HG02970 (cell line): Measurements from ENCODE around the gene GRM8.

Experiments used
- ATAC-seq: cut with Tn5 transposase; IDR thresholded peaks from one replicate; pipeline ENCODE4 v1.9.1; 2021; ENCODE audit warnings: mild to moderate bottlenecking, moderate library complexity, moderate number of reproducible peaks; ENCODE audit not compliant: unreplicated experiment, low FRiP score

GRM8 gene

DNA sequence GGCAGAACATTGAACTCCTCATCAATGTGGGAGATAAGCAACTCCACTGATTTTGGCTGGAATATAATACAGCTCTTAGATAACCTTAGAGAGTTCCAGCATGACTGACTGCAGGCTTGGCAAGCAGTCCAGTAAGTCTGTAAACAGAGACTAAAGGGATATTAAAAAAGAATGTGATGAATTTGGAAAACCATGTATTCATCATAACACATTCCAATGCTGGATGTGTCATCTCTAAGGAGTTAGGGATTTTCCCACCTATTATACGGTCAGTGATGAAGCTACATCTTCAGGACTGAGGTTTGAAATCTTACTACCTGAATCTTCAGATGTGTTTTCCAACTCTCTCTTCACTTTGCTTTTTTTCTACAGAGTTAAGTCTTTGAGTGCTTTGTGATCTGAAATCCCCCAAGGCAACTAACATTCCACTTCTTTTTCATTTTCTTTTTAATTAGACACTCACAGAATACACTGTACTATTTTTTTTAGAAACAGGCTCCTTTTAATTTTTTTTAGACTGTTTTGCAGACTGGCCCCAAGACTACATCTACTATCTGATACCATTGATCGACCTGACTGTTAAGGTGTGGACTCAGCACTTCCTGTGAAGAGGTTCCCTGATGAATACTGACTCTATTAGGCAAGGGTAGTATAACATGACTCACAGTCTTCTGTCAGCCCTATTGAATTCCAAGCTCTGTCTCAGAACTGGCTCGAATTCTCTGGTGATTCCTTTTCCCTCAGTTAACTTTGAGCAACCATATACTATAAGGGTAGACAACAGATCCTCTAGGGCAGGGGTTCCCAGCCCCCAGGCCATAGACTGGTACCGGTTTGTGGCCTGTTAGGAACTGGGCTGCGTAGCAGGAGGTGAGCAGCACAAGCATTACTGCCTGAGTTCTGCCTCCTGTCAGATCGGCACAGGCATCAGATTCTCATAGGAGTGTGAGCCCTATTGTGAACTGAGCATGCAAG, 678.2 kb downstream of the GRM8 start:
- no peak for ATAC-seq

GRCh38 chr7:126570845-126571244, 681.9 kb downstream of the GRM8 start:
- ATAC-seq, result no peak

DNA sequence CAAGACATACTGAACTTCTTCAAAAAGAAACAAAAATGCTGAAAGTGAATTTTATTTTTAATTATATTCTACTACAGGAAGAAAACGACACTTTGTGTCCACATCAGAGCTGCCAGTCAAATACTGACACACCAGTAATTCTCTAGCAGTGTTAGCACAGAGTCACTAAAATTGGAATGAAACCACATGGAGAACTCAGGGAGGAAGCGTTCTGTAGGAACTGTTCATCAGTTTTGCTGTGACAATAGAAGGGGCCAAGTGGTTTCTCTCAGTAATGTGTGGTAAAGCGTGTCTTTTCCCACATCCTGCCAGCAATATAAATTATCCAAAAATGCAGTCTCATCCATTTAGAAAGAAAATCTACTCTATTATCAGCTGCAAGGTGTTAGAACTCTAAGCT, 683.3 kb downstream of the GRM8 start:
- no peak for ATAC-seq

- ATAC-seq, result no peak
Observed at GRCh38 chr7:126557271-126557670, 695.5 kb downstream of the GRM8 start.

- no peak for ATAC-seq
Observed at GRCh38 chr7:126541406-126541805, 711.3 kb downstream of the GRM8 start.

GRCh38 chr7:126535176-126535575, 717.6 kb downstream of the GRM8 start:
- no peak for ATAC-seq

DNA sequence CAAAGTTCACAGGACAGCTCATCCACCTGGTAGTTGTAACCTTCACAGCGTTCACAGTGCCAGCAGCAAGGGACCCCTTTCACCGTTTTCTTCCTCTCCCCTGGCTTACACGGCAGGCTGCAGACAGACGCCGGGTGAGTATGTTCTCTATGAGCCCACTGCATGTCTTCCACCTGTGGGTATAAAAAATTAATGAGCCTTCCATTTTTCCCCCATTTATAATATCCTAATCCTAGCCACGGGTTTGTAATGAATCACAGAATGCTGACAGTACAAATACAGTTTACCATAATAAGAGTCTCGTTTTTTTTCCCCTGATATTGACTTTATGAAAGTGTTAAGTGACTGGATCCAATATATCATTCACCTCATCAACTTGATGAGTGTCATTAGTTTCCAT, 719.0 kb downstream of the GRM8 start:
- no peak for ATAC-seq

DNA sequence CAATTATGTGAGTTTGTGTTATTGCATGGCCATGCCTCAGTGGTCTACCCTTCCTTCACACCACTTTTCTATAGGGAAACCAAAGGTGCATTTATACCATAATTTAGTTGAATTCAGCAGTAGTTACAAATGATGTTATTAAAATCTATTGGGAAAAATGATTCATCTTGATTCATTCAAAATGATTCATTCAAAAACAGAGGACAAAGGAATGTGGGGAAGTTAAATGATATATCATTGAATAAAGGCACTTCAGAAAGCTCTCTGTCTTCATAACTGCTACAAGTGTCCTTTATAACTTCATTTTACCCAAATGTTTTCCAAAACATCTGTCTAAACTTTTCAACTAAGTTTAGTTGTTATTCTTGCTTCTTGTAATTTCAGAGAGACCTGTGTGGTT, 722.9 kb downstream of the GRM8 start:
- no peak for ATAC-seq

DNA sequence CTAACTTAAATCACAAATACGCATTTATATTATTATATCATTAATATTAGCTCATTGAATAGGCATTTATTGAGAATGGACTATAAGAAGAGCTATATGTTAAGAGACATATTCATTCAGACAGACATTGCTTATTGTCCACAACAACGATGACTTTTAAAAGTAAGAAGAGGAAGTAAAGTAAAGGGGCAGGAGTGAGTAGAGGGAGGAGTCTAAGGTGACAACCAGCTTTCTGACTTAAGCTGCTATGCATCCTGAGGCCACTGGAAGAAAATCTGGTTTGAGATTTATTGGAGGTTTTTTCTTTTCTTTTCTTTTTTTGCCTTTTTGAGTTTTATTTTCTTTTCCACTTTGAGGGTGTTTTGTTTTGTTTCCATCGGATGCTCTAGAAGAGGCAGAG, 723.5 kb downstream of the GRM8 start:
- no peak for ATAC-seq

- ATAC-seq, result no peak
Observed at GRCh38 chr7:126525906-126526305, 726.8 kb downstream of the GRM8 start.

DNA sequence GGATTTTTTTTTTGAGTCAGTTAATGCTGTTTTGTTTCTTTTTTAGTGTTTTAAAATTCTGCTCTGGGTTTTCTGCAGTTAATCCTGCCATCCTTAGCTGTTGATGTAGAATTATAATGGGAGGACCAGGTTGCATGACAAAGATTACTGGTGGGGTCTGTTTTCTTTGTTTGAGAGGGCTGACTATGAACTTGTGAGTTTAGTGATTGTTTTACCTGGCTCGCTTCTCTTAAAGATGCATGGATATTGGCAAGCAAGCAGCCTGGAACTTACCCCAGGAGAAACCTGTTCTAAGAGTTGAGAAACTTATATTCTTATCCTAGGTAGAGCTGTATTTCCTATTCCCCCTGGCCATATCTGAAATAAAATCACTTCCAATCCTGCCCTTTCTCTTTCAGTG, 727.8 kb downstream of the GRM8 start:
- no peak for ATAC-seq

GRCh38 chr7:126511046-126511445, 741.7 kb downstream of the GRM8 start:
- no peak for ATAC-seq

DNA sequence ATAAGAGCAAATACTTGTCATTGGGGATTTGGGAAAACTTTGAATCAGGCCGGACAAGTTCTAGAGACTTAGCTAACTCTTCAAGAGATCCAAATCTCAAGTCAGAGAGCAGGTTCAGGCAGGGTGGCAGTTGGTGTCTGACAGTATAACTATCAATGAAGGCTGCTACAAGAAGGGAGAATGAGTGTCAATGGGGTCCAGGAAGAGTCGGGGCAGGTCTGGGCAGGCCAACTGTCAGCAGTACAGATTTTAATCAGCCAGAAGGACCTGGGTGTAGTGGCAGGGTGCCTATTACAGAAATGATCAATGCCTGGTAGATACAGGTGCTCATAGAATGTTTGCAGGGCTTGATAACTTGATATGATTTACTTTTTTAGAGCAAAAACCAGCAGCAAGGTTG, 751.1 kb downstream of the GRM8 start:
- ATAC-seq, result no peak

DNA sequence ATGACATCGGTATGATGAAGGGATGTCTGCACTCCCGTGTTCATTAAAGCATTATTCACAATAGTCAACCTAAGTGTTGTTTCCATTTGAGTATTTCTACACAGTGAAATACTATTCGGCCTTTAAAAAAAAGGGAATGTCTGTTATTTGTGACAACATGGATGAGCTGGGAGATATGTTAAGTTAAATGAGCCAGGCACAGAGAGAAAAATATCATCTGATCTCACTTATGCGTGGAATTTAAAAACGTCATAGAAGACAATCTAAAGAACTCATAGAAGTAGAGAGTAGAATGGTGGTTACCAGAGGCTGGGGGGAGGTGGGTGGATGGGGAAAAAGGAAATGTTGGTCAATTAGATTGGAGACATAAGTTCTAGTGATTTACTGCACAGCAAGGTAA, 753.3 kb downstream of the GRM8 start:
- no peak for ATAC-seq

DNA sequence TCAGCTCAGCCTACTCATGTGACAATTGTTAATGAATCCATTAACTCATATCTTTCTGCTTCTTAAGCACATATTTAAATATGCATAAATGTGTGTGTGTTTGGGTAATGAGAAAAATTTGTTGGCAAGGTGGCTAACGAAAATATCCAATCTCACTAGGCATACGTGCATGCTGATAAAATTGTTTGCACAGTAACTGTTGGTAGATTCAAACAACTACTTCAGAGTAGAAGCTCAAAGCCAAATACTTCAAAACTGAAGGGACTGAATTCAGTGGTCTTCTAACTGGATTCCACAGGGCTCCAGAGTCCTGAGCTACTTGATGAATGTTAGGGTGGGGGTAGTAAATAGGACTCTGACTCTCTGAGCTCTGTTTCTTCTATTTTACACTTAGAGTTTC, 757.0 kb downstream of the GRM8 start:
- ATAC-seq, result no peak

GRCh38 chr7:126495001-126495400, 757.7 kb downstream of the GRM8 start:
- no peak for ATAC-seq

- no peak for ATAC-seq
Observed at GRCh38 chr7:126493801-126494200, 758.9 kb downstream of the GRM8 start.

- no peak for ATAC-seq
Observed at GRCh38 chr7:126489874-126490273, 762.9 kb downstream of the GRM8 start.

DNA sequence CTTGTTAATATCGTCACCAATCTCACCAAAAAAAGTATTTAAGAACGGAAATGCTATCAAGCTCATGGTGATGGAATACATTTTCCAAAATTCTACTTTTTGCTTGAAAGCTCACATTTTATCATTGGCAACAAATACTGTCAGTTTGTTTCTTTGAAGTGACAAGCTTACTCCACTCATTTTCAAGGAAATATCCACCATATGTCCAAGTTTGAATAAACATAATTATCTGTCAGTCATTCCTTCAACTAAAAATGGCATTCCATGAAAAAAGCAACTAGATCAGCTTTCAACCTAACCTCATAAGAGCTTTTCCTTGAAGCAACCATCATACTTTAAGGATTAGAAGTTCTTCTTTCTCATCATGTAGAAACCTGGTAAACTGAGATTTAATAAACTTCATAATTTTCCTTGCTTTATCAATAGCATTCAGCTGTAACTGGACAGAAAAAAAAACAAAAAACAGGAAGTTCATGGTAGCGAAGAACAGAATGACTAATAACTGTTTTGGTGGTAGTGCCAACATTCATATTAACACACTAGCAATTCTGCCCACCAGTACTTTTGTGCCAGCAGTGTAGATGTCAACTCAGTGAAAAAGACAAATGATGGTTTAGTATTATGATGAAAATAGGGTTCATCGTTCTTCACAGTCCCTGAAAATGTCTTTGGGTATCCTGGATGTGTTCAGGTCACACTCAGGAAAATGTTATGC, 764.9 kb downstream of the GRM8 start:
- no peak for ATAC-seq

GRCh38 chr7:126486806-126487205, 765.9 kb downstream of the GRM8 start:
- no peak for ATAC-seq

DNA sequence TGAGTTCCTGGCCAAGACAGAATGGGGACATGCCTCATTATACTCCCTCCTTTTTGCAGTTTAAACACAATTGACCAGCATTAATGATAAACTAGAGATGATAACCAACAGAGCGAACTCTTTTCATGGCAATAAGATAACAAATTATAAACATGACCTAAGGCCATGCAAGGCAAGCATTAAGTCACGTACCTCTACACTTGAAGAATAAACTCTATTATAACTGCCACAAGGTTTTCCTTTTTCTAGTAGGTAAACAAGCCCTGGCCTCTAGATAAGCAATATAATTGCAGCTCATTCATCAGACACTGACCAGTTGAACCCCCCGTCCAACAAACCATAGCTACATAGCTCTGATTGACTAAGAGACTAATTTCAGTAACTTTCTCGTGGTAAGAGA, 767.0 kb downstream of the GRM8 start:
- ATAC-seq, result no peak

GRCh38 chr7:126483972-126484371, 768.8 kb downstream of the GRM8 start:
- no peak for ATAC-seq
